22Rv1 (cell line): ENCODE results near the gene PLEKHN1.

Experiments
- ZFX ChIP-seq: fragments of 450-650 bp; IDR thresholded peaks from 2 replicates; pipeline ENCODE4 v1.6.1; 2017; ENCODE audit warnings: antibody characterized with exemption, borderline replicate concordance
- TF ChIP-seq, protein P1 (sequence below): fragments of 450-650 bp; IDR thresholded peaks from 2 replicates; pipeline ENCODE4 v1.5.1; 2017; ENCODE audit warnings: mild to moderate bottlenecking

DNA sequence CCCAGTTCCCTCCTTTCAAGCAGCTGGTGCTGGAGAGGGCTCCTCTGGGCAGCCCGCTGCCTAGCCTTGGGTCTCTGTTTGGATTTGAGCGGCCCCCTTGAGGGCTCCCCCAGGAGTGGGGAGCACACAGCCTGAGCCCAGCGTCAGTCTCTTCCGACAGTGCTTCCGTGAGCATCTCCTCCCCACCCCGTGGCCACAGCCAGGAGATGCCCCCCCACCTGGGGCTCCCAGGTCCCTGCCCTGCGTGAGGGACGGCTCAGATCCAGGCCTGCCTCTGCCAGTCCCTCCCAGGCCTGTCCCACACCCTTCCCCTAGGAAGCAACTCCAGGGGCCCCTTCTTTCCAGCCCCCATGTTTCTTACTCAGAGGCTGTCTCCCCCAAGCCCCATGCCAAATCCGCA is 39.0 kb upstream of the PLEKHN1 start:
- TF ChIP-seq, protein P1, sequence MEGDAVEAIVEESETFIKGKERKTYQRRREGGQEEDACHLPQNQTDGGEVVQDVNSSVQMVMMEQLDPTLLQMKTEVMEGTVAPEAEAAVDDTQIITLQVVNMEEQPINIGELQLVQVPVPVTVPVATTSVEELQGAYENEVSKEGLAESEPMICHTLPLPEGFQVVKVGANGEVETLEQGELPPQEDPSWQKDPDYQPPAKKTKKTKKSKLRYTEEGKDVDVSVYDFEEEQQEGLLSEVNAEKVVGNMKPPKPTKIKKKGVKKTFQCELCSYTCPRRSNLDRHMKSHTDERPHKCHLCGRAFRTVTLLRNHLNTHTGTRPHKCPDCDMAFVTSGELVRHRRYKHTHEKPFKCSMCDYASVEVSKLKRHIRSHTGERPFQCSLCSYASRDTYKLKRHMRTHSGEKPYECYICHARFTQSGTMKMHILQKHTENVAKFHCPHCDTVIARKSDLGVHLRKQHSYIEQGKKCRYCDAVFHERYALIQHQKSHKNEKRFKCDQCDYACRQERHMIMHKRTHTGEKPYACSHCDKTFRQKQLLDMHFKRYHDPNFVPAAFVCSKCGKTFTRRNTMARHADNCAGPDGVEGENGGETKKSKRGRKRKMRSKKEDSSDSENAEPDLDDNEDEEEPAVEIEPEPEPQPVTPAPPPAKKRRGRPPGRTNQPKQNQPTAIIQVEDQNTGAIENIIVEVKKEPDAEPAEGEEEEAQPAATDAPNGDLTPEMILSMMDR = no peak
- TF ChIP-seq ZFX = no peak
